Daoy (cell line): ENCODE data around the gene TMPRSS11B. TPM values are rescaled to one million over a fixed set of nuclear protein-coding genes. Genes with fewer than 3 reads are reported as not detected.
"Not testable (repeated sequence)": the region's sequence is repeated elsewhere in the genome, so short reads cannot be mapped to it uniquely, and the experiment has no call there.

Experiments
- DNase-seq: peaks from one replicate; pipeline ENCODE4 v3.0.0-alpha.2; 2015; ENCODE audit warnings: low read depth
- total RNA-seq: library from RNA; depleted of rRNA; stranded (reverse); fragments of >200 nt; shearing (Covaris generic); gene quantifications from 2 replicates; pipeline ENCODE4 v1.2.3, GENCODE V29; 2014; rRNA removed

TMPRSS11B gene, protein sequence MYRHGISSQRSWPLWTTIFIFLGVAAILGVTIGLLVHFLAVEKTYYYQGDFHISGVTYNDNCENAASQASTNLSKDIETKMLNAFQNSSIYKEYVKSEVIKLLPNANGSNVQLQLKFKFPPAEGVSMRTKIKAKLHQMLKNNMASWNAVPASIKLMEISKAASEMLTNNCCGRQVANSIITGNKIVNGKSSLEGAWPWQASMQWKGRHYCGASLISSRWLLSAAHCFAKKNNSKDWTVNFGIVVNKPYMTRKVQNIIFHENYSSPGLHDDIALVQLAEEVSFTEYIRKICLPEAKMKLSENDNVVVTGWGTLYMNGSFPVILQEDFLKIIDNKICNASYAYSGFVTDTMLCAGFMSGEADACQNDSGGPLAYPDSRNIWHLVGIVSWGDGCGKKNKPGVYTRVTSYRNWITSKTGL
- total RNA-seq, result not detected in 2 replicates

GRCh38 chr4:68245594-68245993 is at the start of gene TMPRSS11B:
TSS of gene TMPRSS11B (minus strand) at chr4:68245694. CDS start at chr4:68245558, 136 bp downstream.
- no peak for DNase-seq

GRCh38 chr4:68291256-68291655 is 45.8 kb upstream of the TMPRSS11B start:
- DNase-seq, result no peak

DNA sequence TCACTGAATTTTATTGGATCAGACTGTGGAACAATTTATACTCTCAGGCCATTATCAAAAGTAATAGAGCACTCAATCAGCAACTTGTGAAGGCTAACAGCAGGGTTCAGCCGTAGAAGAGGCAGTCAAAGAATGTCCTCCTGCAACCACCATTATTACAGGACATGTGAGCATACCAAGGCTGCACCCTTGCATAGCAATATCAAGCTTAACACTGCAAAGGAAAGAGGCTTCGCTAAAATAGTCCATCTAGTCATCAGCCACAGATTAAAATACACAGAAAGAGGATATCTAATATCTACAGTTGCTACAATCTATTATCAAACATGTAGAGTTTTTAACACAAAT is 42.9 kb upstream of the TMPRSS11B start:
- no peak for DNase-seq

GRCh38 chr4:68287704-68288392 is 42.4 kb upstream of the TMPRSS11B start:
- no peak for DNase-seq

- no peak for DNase-seq
These were observed 38.2 kb upstream of the TMPRSS11B start for GRCh38 chr4:68283714-68284113.

DNA sequence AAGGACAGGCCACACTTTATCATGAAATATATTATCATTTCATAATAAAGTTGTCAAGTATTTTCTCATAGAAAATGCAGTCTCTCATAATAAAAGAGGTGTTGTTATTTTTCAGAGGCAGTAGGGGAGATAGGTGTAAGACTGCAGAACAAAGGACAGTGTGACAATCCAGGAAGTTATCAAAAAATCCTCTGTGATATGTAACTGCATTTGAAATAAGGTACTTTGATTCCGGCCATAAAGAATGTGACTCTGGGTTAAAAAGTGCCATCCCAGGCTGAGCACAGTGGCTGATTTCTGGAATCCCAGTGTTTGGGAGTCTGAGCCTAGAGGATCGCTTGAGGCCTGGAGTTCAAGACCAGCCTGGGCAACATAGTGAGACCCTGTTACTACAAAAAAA is 37.6 kb upstream of the TMPRSS11B start:
- DNase-seq, result no peak

DNA sequence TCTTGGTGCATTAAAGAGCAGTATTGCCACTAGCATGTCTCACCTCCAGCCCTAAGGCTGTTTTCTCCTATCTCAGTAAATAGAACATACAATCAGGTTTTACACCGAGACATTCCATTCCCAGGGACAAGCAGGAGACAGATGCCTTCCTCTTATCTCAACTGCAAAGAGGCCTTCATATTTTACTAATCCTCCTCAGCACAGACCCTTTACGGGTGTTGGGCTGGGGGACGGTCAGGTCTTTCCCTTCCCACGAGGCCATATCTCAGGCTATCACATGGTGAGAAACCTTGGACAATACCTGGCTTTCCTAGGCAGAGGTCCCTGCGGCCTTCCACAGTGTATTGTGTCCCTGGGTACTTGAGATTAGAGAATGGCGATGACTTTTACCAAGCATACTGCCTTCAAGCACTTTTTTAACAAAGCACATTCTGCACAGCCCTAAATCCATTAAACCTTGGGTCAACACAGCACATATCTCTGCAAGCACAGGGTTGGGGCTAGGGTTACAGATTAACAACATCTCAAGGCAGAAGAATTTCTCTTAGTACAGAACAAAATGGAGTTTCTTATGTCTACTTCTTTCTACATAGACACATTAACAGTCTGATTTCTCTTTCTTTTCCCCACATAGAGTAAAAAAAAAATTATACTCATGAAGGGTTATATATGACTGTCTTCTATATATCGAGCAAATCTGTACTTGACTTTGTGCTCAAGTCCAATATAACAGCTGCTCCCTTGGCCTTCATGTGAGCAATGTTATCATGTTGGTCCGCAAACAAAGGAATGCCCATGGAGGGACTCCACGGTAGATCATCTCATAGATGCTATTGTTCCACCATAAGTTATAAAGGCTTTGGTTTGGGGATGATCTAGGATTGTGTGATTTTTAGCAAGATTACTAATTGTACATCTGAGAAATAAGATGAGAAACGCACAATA is 36.6 kb upstream of the TMPRSS11B start:
- not testable (repeated sequence) for DNase-seq

DNA sequence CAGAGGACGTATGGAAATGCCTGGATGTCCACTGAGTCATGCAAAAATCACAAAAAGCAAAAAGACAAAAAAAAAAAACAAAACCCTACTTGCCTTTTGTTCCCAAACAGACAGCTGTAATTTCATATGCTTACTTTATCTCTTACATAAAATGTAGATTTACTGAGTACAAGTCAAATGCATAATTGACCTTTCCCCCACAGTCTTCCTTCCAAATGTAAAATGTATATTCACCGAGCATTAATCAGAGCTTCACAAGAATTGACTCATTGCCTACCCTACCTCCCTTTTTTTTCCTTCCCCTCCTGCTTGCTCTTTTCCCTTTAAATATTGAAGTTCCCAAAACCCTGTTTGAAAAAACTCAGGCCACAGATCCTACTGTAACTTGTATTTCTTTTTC is 32.5 kb upstream of the TMPRSS11B start:
- DNase-seq, result no peak

DNA sequence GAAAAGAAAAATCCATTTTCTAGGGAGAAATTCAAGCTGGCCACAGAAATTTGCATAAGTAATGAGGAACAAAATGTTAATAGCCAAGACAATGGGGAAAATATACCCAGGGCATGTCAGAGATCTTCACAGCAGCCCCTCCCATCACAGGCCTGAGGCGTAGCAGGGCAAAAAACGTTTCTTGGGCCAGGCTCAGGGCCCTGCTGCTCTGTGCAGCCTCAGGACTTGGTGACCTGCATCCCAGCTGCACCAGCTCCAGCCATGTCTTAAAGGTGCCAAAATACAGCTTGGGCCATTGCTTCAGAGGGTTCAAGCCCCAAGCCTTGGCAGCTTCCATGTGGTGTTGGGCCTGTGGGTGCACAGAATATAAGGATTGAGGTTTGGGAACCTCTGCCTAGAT is 32.1 kb upstream of the TMPRSS11B start:
- DNase-seq, result no peak

DNA sequence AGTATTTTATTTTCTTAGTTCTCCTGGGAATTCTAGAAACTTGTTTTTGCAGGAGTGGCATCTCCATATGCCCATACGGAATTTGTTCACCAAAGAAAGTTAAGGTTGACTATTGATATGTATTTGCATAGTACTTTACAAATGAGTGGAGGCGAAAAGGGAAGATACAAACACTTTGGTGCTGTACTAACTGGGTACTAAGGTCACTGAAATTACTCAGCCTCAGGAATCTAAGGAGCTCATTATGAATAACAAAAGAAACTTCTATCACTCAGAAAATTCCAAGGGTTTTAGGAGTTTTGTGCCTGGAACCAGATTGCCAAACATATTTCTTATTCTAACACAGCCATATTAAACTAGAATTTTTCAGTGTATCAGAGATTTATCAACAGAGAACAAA is 27.4 kb upstream of the TMPRSS11B start:
- DNase-seq, result no peak

DNA sequence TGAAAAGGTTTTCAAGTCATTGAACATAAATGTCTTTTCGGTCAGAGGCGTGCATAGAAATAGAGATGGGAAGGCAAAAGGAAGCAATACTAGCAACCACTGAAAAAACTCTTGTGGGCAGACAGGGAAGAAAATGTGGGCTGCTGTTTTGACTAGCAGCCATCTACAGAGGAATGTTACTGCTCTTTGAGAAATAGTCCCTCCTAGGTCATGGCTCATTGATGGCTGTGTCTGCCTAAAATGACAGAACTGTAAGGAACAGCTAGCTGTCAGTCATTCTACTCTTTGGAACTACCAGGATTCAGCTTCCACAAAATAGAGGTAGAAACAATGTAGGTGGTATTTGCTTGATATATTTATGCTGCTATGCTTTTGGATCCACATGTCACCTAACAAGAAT is 26.9 kb upstream of the TMPRSS11B start:
- DNase-seq, result no peak

GRCh38 chr4:68271851-68272357 is 26.4 kb upstream of the TMPRSS11B start:
- peak; percentile 2 for DNase-seq

DNA sequence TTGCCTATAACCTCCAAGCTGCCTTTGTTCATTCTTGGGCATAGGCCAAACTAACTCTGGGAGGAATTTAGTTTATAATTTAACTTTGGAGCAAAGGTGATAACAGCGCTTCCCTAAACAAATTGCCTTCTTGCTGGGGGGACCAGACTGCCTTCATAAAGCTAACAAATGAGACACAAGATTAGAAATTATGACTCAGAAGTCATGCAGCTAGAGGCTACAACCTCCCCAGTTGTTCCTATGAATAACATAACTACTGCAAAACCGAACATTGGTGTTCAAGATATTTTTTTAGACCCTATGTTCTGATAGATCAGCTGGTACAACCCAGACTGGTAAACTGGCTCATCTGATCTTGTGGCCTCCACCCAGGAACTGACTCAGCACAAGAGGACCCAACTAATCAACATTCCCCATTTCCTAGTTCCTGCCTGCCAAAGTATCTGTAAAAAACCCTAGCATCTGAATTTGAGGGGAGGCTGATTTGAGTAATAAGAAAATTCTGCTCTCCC is 22.0 kb upstream of the TMPRSS11B start:
- DNase-seq, result peak; percentile 2

GRCh38 chr4:68264875-68265565 is 19.5 kb upstream of the TMPRSS11B start:
- no peak for DNase-seq

- no peak for DNase-seq
These were observed 13.7 kb upstream of the TMPRSS11B start for GRCh38 chr4:68259191-68259590.

GRCh38 chr4:68257719-68258118 is 12.2 kb upstream of the TMPRSS11B start:
- DNase-seq, result no peak

DNA sequence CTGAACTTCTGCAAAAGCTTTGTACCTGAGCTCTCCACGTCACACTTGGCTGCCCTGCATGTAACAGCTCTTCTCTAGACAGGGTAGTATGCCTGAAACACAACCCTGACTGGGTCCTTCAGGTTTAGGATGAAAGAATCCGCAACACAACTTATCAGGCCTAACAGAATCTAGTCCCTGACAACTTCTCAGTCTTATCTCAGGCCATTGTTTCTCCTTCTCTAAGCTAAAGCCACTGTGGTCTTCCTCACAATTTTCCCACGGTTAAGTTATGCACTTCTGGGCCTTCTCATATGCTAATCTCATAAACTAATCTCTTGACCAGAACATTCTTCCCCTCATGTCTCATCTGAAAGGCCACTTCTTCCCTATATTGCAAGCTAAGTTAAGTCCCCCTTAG is 10.8 kb upstream of the TMPRSS11B start:
- DNase-seq, result no peak

GRCh38 chr4:68250151-68250930 is 4.8 kb upstream of the TMPRSS11B start:
- DNase-seq, result no peak

DNA sequence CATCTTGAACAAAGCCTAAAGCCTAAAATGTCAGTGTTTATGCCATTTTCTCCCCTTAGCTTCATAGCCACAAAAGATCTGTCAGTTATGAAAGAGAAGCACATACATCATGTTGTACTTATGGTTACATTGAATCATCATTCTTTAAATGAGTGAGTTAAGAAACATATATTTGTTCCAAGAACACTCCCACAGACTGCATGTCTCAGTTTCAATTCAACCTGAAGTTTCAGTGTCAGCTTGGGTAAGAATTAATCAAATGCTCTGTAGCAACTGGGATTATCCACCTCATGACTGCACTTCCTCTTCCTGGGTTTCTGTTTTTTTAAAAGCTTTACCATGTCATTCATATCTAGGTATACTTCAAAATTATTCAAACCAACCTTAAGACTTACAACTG is 3.9 kb upstream of the TMPRSS11B start:
- DNase-seq, result no peak

DNA sequence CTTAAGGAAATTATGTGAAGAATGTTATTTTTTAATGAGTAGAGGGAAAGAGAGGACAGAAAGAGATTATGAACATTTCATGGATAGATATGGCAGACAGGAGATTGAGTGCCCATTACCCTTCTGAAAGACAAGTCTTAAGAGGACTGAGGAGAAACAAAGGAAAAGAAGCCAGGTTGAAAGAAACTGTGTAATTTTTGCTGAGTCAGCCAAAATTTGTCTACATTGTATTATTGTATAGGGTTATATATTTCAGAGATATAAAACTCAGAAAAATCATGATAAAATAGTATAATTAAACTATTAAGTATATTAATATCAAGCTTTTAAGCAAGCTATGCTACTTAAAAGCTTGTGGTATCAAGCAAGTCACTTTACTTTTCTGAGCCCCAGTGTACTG is 4.9 kb downstream of the TMPRSS11B start:
- DNase-seq, result no peak
